ENCODE data around the gene SEC24B.
"Not testable (repeated sequence)": the region's sequence is repeated elsewhere in the genome, so short reads cannot be mapped to it uniquely, and the experiment has no call there.

Gene SEC24B

GRCh38 chr4:109545401-109545800 is 111.8 kb downstream of the SEC24B start:
- Histone ChIP-seq H3K9me3 (ENCODE audit: control insufficient read depth, low read length) (no peaks in the 10 kb centered on the region), H3K36me3 (ENCODE audit: control insufficient read depth, insufficient read depth, low read length) (peaks cover 4% of the 10 kb centered on the region)

GRCh38 chr4:109547394-109547793 is 113.8 kb downstream of the SEC24B start:
- peaks cover 4% of the 10 kb centered on the region for H3K36me3 ChIP-seq (ENCODE audit: control insufficient read depth, insufficient read depth, low read length)
- H3K4me1 ChIP-seq (ENCODE audit: control insufficient read depth, insufficient read depth, low read length): no peaks in the 10 kb centered on the region
- no peaks in the 10 kb centered on the region for H3K27me3 ChIP-seq (ENCODE audit: control insufficient read depth, insufficient read depth, low read length)
- H3K4me3 ChIP-seq (ENCODE audit: low read length): no peak overlapping the region
- no peak overlapping the region for H3K9ac ChIP-seq (ENCODE audit: low read length)
- no peaks in the 10 kb centered on the region for H3K9me3 ChIP-seq (ENCODE audit: control insufficient read depth, low read length)

More at GRCh38 chr4:109545401-109545800, 111.8 kb downstream of the SEC24B start:
- Histone ChIP-seq H3K4me1 (ENCODE audit: control insufficient read depth, insufficient read depth, low read length) (no peaks in the 10 kb centered on the region), H3K27me3 (ENCODE audit: control insufficient read depth, insufficient read depth, low read length) (no peaks in the 10 kb centered on the region), H3K9ac (ENCODE audit: low read length) (no peak overlapping the region), H3K4me3 (ENCODE audit: low read length) (no peak overlapping the region)

- Histone ChIP-seq H3K9me3 (ENCODE audit: control insufficient read depth, low read length) (no peaks in the 10 kb centered on the region), H3K27me3 (ENCODE audit: control insufficient read depth, insufficient read depth, low read length) (no peaks in the 10 kb centered on the region), H3K4me3 (ENCODE audit: low read length) (no peak overlapping the region), H3K4me1 (ENCODE audit: control insufficient read depth, insufficient read depth, low read length) (no peaks in the 10 kb centered on the region), H3K9ac (ENCODE audit: low read length) (no peak overlapping the region), H3K36me3 (ENCODE audit: control insufficient read depth, insufficient read depth, low read length) (peaks cover 4% of the 10 kb centered on the region)
Observed at GRCh38 chr4:109548655-109549054, 115.0 kb downstream of the SEC24B start.

- H3K9ac ChIP-seq (ENCODE audit: low read length): no peak overlapping the region
- H3K36me3 ChIP-seq (ENCODE audit: control insufficient read depth, insufficient read depth, low read length): no peaks in the 10 kb centered on the region
- H3K27me3 ChIP-seq (ENCODE audit: control insufficient read depth, insufficient read depth, low read length): no peaks in the 10 kb centered on the region
- no peaks in the 10 kb centered on the region for H3K9me3 ChIP-seq (ENCODE audit: control insufficient read depth, low read length)
- H3K4me1 ChIP-seq (ENCODE audit: control insufficient read depth, insufficient read depth, low read length): no peaks in the 10 kb centered on the region
- no peak overlapping the region for H3K4me3 ChIP-seq (ENCODE audit: low read length)
Observed at GRCh38 chr4:109552237-109552636, 118.6 kb downstream of the SEC24B start.

GRCh38 chr4:109553130-109553529 is 119.5 kb downstream of the SEC24B start:
- H3K9me3 ChIP-seq (ENCODE audit: control insufficient read depth, low read length): no peaks in the 10 kb centered on the region
- H3K36me3 ChIP-seq (ENCODE audit: control insufficient read depth, insufficient read depth, low read length): no peaks in the 10 kb centered on the region
- no peak overlapping the region for H3K9ac ChIP-seq (ENCODE audit: low read length)
- no peaks in the 10 kb centered on the region for H3K27me3 ChIP-seq (ENCODE audit: control insufficient read depth, insufficient read depth, low read length)
- no peak overlapping the region for H3K4me3 ChIP-seq (ENCODE audit: low read length)
- H3K4me1 ChIP-seq (ENCODE audit: control insufficient read depth, insufficient read depth, low read length): no peaks in the 10 kb centered on the region

- Histone ChIP-seq H3K9me3 (ENCODE audit: control insufficient read depth, low read length) (no peaks in the 10 kb centered on the region), H3K36me3 (ENCODE audit: control insufficient read depth, insufficient read depth, low read length) (no peaks in the 10 kb centered on the region), H3K4me3 (ENCODE audit: low read length) (no peak overlapping the region), H3K9ac (ENCODE audit: low read length) (no peak overlapping the region), H3K4me1 (ENCODE audit: control insufficient read depth, insufficient read depth, low read length) (peaks cover 6% of the 10 kb centered on the region), H3K27me3 (ENCODE audit: control insufficient read depth, insufficient read depth, low read length) (no peaks in the 10 kb centered on the region)
Observed at GRCh38 chr4:109554971-109555370, 121.4 kb downstream of the SEC24B start.

- H3K36me3 ChIP-seq (ENCODE audit: control insufficient read depth, insufficient read depth, low read length): no peaks in the 10 kb centered on the region
- no peak overlapping the region for H3K4me3 ChIP-seq (ENCODE audit: low read length)
- no peaks in the 10 kb centered on the region for H3K27me3 ChIP-seq (ENCODE audit: control insufficient read depth, insufficient read depth, low read length)
- H3K9me3 ChIP-seq (ENCODE audit: control insufficient read depth, low read length): no peaks in the 10 kb centered on the region
- H3K4me1 ChIP-seq (ENCODE audit: control insufficient read depth, insufficient read depth, low read length): peaks cover 14% of the 10 kb centered on the region
- H3K9ac ChIP-seq (ENCODE audit: low read length): no peak overlapping the region
Observed at GRCh38 chr4:109557433-109557832, 123.8 kb downstream of the SEC24B start.

GRCh38 chr4:109558095-109558494 is 124.5 kb downstream of the SEC24B start:
- not testable (repeated sequence) for H3K27me3 ChIP-seq (ENCODE audit: control insufficient read depth, insufficient read depth, low read length); H3K9ac ChIP-seq (ENCODE audit: low read length); H3K4me3 ChIP-seq (ENCODE audit: low read length); H3K36me3 ChIP-seq (ENCODE audit: control insufficient read depth, insufficient read depth, low read length); H3K9me3 ChIP-seq (ENCODE audit: control insufficient read depth, low read length)
- peaks cover 14% of the 10 kb centered on the region for H3K4me1 ChIP-seq (ENCODE audit: control insufficient read depth, insufficient read depth, low read length)

GRCh38 chr4:109559625-109559982 is 126.0 kb downstream of the SEC24B start:
- Histone ChIP-seq H3K9ac (ENCODE audit: low read length) (peak overlapping the region; percentile 76), H3K9me3 (ENCODE audit: control insufficient read depth, low read length) (no peaks in the 10 kb centered on the region), H3K36me3 (ENCODE audit: control insufficient read depth, insufficient read depth, low read length) (no peaks in the 10 kb centered on the region), H3K27me3 (ENCODE audit: control insufficient read depth, insufficient read depth, low read length) (no peaks in the 10 kb centered on the region), H3K4me3 (ENCODE audit: low read length) (peak overlapping the region; percentile 66), H3K4me1 (ENCODE audit: control insufficient read depth, insufficient read depth, low read length) (peaks cover 14% of the 10 kb centered on the region)

GRCh38 chr4:109559983-109560686 is 126.5 kb downstream of the SEC24B start, which contains the start of gene MCUB:
TSS of gene MCUB (plus strand) at chr4:109560246. CDS start at chr4:109560338, 92 bp downstream.
- Histone ChIP-seq H3K27me3 (ENCODE audit: control insufficient read depth, insufficient read depth, low read length) (no peaks in the 10 kb centered on the region), H3K36me3 (ENCODE audit: control insufficient read depth, insufficient read depth, low read length) (no peaks in the 10 kb centered on the region), H3K9ac (ENCODE audit: low read length) (peak within 1 kb of the TSS; percentile 76), H3K4me1 (ENCODE audit: control insufficient read depth, insufficient read depth, low read length) (peaks cover 14% of the 10 kb centered on the region), H3K9me3 (ENCODE audit: control insufficient read depth, low read length) (no peaks in the 10 kb centered on the region), H3K4me3 (ENCODE audit: low read length) (peak within 1 kb of the TSS; percentile 66)

GRCh38 chr4:109560687-109561461 is 127.3 kb downstream of the SEC24B start:
- no peaks in the 10 kb centered on the region for H3K9me3 ChIP-seq (ENCODE audit: control insufficient read depth, low read length)
- H3K27me3 ChIP-seq (ENCODE audit: control insufficient read depth, insufficient read depth, low read length): no peaks in the 10 kb centered on the region
- no peaks in the 10 kb centered on the region for H3K36me3 ChIP-seq (ENCODE audit: control insufficient read depth, insufficient read depth, low read length)
- peak overlapping the region; percentile 66 for H3K4me3 ChIP-seq (ENCODE audit: low read length)
- peaks cover 14% of the 10 kb centered on the region for H3K4me1 ChIP-seq (ENCODE audit: control insufficient read depth, insufficient read depth, low read length)
- H3K9ac ChIP-seq (ENCODE audit: low read length): peak overlapping the region; percentile 76

- H3K36me3 ChIP-seq (ENCODE audit: control insufficient read depth, insufficient read depth, low read length): no peaks in the 10 kb centered on the region
- no peaks in the 10 kb centered on the region for H3K27me3 ChIP-seq (ENCODE audit: control insufficient read depth, insufficient read depth, low read length)
- H3K9me3 ChIP-seq (ENCODE audit: control insufficient read depth, low read length): no peaks in the 10 kb centered on the region
- H3K4me3 ChIP-seq (ENCODE audit: low read length): no peak overlapping the region
- H3K9ac ChIP-seq (ENCODE audit: low read length): no peak overlapping the region
- peaks cover 14% of the 10 kb centered on the region for H3K4me1 ChIP-seq (ENCODE audit: control insufficient read depth, insufficient read depth, low read length)
Observed at GRCh38 chr4:109562457-109563239, 129.0 kb downstream of the SEC24B start.
